ENCODE results near the gene HP1BP3. TPM values are rescaled to one million over a fixed set of nuclear protein-coding genes. Genes with fewer than 3 reads are reported as not detected.

Gene HP1BP3
- total RNA-seq, 2 donors from 2014 or later, result 149 to 164 TPM

DNA sequence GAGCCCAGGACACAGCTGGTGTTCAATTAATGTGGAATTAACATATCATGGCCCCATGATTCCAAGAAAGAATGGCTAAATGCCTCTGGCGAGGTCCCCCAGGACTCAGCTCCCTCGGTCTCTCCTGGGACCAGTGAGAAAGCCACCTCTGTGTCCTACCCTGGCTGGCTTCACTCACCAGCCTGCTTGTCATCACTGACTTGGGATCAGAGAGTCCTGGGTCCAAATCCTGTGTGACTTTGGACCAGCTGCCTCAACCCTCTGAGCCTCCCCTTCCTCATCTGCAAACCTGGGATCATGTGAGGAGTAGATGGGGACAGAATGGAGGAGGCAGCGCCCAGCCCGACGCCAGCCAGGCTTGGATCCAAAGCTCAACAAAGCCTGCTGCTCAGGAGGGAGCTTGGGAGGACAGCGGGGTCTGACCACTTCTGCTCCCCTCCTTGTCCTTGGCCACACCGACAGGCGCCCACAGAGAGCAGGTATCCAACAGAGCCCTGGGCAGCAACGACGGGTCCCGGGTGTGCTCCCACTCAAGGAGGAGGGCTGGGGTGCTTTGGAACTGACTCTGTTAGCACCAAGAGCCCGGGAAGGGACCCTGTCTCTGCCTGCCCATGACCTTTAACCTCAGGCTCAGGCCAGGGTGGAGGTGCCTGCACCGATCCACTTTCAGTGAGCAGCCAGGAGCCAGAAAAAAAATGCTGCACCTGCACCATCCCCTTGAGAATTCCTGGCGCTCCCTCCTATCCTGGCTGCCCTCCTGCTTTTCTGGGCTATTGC is 57.8 kb downstream of the HP1BP3 start:
- peak; percentile 58 for DNase-seq (ENCODE audit: low spot score)
- intact Hi-C loops (cut with DNase I), result no loop called here

GRCh38 chr1:20728371-20729154 is 58.5 kb downstream of the HP1BP3 start:
- intact Hi-C loops (cut with DNase I), result no loop called here
- peak; percentile 54 for DNase-seq (ENCODE audit: low spot score)

DNA sequence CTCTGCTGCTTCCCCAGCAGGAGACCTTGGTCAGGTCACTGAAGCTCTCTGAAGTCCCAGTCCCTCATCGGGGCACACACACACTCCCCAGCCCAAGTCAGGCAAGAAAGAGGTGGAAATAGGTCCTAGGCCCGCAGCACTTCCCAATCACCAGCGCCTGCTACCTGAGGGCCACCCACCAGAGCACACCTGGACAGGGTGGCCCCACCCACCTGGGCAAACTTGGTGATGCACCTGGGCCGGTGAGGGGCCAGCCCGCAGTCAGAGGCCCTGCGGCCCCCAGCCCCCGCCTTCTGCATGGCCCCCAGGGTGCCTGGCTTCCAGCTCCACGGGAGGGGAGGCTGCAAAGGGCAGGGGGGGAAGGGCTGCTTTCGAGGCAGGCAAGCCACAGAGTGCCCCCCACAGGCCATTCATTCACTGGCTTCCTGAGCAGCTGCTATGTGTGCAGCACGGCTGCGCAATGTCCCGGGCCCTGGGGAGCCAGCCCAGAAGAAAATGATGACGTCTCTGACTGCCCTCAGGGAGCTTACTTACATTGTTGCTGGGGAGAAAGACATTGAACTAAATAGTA is 59.3 kb downstream of the HP1BP3 start:
- intact Hi-C loops (cut with DNase I), result no loop called here
- peak; percentile 57 for DNase-seq (ENCODE audit: low spot score)

DNA sequence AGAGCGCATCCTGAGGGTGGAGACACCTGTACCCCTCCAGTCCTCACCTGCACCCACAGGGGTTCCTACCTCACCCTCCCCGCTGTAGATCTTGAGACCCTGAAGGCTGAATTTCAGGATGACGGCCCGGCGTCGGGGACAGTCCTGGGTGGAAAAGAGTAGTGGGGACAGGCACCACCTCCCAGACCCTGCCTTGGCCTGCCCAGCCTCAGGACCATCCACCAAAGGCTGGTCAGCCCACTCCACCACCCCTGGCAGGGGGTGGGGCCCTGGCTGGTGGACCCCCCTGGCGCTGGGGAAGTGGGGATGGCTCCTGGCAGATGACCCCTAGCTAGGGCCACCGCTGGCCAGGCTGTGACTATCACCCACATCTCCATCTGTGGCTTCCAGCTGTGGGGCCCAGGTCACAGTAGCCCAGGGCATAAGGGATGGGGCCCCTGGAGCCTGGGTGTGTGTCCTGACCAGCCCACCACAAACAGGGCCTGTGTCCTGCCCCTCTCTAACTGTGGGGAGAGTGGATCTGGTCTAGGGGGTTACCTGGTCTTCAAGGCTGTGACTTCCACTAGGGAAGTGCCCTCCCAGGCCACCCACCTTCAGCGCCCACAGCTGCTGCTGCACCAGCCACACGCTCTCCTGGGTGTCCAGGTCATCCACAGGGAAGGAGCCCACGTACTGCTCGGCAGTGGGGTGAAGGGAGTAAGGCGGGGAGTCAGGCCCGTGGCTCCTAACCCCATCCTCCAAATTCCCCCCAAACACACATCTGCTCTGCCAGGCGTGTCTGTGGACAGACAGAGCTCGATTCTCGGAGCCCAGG is 60.0 kb downstream of the HP1BP3 start:
- DNase-seq (ENCODE audit: low spot score), result peak; percentile 76
- intact Hi-C loops (cut with DNase I), result no loop called here

DNA sequence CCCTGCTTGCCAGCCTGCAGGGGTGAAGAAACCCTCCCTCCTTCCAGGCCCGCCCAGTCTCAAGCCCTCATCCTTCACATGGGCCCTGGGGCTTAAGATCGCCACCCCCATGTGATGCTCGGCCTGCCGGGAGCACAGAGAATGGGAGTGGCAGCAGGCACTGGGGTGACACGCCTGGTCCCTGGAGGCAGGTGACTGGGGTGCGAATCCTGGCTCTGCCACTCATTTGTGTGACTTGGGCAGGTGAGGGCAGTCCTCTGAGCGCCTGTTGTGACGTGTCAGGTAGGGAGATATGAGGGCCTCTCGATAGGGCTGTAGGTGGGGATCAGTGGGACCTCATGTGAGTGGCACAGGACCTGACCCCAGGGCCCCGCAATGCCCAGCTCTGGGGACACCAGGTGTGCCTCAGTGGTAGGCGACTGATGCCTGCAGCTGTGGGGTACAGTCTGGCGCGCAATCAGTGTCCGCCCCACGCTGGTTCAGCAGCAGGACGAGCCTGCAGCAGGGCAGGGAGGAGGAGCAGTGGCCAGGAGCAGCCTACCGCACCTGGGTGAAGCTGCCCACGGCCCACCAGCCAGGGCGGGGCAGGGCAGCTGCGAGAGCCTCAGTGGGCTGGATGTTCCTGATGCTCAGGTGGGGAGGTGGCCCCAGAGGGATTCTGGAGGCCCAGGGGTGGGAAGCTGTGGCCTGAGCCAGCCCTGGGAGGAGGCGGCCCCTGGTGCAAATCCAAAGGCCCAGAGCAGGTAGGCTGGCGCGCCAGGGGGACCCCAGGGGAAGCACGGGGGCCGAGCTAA is 60.8 kb downstream of the HP1BP3 start:
- intact Hi-C loops (cut with DNase I), result no loop called here

DNA sequence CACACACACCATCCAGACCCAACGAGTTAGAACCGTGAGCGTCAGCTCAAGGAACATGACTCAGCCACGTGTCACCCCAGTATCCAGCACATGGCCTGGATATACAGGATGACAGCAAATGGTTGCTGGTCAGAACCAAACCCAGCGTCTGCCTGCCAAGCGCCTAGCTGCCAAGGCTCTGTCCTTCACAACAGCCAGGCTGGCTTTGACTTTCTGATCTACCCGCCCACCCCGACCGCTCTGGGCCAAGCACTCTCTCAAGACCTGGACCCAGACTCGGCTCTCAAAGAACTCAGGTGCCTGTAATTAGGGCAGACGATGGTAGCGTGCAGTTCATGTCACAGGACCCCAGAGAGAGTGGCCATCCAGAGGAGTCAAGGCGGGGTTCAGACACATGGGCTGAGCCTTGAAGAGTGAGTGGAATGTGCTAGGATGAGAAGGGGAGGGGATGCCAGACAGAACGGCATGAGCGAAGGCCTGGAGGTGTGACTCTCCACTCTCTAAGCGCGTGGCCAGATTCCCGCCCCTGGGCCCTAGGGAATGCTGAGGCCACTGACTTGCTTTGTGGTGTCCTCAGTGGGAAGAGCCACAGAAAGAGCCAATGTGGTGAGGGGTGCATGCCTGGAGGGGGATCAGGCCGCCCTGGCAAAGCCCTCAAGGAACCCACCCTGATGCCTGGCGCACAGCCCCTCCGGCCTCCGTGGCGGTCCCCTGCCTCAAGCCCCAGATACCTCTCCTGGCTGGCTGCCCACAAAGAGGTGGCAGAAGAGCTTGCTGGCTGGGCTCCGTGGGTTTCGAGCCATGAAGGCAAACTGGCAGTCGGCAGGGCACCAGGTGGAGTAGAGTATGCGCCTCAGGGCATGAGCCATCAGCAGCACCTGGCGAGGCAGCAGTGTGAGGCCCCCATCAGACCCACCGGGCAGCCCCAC is 61.7 kb downstream of the HP1BP3 start:
- DNase-seq (ENCODE audit: low spot score), result peak; percentile 70
- intact Hi-C loops (cut with DNase I), result no loop called here

More for the DNA sequence above, 60.8 kb downstream of the HP1BP3 start:
- peak; percentile 79 for DNase-seq (ENCODE audit: low spot score)

DNA sequence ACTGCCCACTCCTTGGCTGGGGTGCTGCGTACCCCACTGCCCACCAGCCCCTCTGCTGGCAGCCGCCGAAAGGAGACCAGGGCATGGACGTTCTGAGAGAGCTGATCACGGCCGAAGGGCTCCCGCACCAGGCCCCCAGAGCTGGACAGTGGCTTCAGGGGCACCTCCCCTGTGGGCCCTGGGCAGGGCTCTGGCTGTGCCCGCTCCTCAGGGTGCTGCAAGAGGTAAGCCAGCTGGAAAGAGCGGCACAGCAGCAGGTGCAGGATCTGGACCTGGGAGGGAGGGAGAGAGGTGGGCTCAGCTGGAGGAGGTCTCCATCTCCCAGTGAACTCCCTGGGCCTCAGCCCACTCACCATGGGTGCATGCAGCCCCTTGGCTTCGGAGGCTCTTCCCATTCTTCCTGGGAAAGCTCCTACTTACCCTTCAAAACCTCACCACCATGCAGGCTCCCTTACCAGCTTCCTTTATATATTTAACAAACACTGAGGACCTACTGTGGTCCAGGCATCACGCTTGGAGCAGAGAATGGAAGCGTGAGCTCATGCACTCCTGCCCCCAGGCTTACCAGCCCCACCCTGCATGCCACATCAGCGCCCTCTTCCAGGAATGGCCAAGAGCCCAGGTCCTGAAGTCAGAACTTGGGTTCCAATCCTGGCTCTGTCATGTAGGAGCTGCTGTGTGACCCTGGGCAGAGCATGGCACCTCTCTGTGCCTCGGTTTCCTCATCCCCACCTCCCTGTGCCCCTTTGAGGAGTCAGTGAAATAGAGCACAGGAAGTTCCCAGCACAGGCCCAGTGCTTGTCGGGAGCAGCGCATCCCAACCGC is 62.5 kb downstream of the HP1BP3 start:
- intact Hi-C loops (cut with DNase I), result no loop called here
- peak; percentile 64 for DNase-seq (ENCODE audit: low spot score)

DNA sequence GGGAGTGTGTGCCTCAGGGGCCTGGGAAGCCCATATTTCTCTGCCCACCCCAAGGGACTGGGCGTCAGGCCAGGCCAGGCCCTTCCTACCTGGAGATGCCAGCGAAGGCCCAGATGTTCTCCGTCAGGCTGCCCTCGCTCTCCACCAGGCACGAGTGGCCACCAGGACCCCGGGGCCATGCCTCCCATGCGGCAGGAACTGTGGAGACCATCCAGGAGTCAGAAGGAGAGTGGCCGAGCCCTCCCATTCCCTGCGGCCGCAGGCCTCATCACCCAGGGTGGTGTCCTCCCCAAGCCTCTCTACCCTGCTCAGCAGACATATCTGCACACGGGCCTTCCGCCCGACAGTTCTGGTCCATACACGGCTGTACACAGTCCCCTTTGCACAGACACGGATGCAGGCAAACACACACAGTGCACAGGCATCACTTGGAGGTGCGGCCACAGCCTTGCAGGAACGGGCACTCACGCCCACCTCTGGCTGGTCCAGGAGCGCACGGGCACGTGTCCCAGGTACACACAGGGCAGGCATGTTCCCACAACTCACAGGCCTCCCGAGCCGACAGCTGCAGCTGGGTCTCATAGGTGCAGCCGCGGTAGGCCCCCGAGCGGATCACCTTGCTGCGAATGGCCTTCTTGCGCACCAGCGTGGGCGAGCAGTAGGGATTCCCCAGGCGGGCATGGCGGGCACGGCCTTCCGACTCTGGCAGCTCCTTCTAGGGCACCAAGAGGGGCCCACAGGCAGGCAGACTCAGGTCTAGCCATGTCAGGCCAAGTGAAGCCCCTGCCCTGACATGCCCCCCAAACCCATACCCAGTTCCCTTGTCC is 63.4 kb downstream of the HP1BP3 start:
- DNase-seq (ENCODE audit: low spot score), result peak; percentile 73
- intact Hi-C loops (cut with DNase I), result no loop called here

GRCh38 chr1:20723159-20723536 is 64.0 kb downstream of the HP1BP3 start:
- no peak for DNase-seq (ENCODE audit: low spot score)
- intact Hi-C loops (cut with DNase I), result no loop called here

- peak; percentile 77 for DNase-seq (ENCODE audit: low spot score)
- intact Hi-C loops (cut with DNase I), result no loop called here
Observed at GRCh38 chr1:20721117-20722061, 65.7 kb downstream of the HP1BP3 start.

DNA sequence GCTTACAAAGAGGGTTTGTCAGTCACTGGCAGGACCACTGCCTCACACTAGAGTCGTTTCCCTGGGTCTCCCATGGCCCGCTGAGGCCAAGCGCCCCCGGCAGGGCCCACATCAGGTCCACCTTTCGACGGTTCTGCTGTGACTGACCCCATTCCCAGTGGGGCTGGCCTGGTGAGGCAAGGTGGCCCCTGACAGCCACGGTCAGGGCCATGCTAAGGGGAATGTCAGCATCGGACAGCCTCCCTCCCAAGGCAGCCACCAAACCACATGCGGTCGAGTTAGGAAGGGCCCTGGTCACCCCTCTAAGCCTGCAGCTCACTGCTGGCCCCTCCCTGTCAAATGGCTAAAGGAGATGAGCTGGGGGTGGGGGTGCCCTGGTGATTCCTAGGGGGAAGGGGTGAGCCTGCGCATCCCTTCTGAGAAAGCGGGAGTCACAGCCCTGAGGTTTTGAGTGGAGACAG is 66.4 kb downstream of the HP1BP3 start:
- intact Hi-C loops (cut with DNase I), result no loop called here
- DNase-seq (ENCODE audit: low spot score), result peak; percentile 42

- DNase-seq (ENCODE audit: low spot score), result peak; percentile 45
- intact Hi-C loops (cut with DNase I), result loop anchor here in 1 of 2 donors (5.0 kb wide), 1 partner anchor 1508 kb away; the partner anchor contains the start of gene UBR4
Observed at GRCh38 chr1:20719871-20720620, 67.1 kb downstream of the HP1BP3 start.

GRCh38 chr1:20719261-20719660 is 67.8 kb downstream of the HP1BP3 start:
- intact Hi-C loops (cut with DNase I), result loop anchor here in 1 of 2 donors (5.0 kb wide), 1 partner anchor 1507 kb away; the partner anchor contains the start of gene UBR4
- peak; percentile 29 for DNase-seq (ENCODE audit: low spot score)

Data from posterior vena cava (tissue), 2 donors.